HG03469 (cell line): ENCODE results near the gene EEFSEC.

ENCODE experiments used
- ATAC-seq: cut with Tn5 transposase; IDR thresholded peaks from one replicate; pipeline ENCODE4 v1.9.1; 2021; ENCODE audit warnings: mild to moderate bottlenecking, moderate library complexity, moderate number of reproducible peaks; ENCODE audit not compliant: unreplicated experiment

The EEFSEC gene

DNA sequence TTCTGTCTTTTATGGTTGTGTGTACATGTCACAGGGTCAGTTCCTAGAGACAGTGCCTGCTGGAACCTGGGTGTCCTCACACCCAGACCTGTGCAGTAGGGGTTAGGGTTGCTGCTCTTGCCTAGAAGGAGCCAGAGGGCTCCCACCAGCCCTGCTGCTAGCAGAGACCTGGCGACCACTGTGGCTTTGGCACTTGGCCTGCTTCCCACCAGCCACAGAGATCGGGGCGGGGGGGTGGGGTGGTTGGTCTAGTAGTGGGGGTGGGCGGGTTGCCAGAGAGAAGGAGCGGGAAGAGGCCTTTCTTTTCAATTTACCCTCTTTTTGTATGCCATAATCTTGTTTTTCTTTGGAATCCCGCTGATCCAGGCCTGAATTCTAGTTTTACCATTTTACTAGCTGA, 29.4 kb downstream of the EEFSEC start:
- no peak for ATAC-seq

- no peak for ATAC-seq
Measured at GRCh38 chr3:128185630-128186447, 32.6 kb downstream of the EEFSEC start.

GRCh38 chr3:128187495-128187894, 34.2 kb downstream of the EEFSEC start:
- no peak for ATAC-seq

DNA sequence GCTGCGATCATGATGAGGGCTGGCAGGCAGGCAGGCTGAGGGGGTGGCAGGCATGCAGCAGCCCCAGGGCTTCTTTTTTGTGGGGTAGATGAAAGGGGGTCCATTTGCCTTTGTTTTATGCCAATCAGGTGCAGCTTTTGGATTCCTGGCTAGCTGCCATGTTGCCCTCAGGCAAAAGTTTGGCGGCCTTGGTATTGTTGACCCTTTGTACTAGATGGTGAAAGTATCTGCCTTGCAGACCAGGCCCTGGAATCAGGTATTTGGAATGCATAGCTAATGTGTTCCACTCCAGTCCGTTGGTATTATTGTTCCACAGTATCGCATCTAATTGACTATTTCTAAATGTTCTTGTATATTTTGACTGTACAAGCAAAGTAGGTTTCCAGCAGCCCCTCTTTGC, 35.0 kb downstream of the EEFSEC start:
- no peak for ATAC-seq

- no peak for ATAC-seq
Measured at GRCh38 chr3:128188956-128189355, 35.7 kb downstream of the EEFSEC start.

- ATAC-seq: no peak
Measured at GRCh38 chr3:128190501-128190900, 37.2 kb downstream of the EEFSEC start.

DNA sequence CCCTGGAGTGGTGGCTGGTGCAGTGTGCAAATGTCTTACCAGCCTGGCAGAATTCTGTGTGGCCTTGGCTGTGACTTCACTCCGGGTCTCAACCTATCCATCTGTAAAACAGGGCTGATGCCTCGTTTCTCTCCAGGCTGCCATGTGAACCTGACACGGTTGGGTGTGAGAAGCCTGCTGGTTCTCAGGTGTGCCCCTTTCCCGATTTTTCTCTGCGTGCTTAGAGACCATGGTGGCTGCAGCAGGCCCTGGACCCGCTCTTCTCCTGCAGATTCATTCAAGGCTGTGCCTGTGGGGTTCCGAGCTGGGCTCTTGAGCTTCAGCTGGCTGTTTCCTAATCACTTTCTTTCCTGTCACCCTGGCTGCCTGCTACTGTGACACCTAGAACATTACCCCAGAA, 38.9 kb downstream of the EEFSEC start:
- ATAC-seq: no peak

DNA sequence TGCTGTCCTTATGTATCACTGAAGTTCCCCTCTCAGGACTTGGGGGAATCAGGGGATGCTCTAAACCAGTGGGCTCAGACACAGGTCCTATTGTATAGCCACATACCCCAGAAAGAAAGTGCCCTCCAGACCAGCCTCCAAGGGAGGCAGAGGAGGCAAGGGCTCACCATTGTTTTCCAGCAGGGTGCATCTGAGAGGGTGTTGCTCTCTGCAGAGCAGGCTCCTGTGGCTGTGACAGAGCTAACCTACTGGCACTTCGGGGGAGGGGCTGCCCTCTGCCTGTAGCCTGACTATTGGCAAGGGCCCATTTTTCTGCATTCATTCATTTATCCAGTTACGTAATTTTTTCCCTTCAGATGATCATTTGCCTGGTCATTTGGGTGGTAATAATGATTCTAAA, 39.9 kb downstream of the EEFSEC start:
- no peak for ATAC-seq

GRCh38 chr3:128194843-128195242, 41.6 kb downstream of the EEFSEC start:
- ATAC-seq: no peak

DNA sequence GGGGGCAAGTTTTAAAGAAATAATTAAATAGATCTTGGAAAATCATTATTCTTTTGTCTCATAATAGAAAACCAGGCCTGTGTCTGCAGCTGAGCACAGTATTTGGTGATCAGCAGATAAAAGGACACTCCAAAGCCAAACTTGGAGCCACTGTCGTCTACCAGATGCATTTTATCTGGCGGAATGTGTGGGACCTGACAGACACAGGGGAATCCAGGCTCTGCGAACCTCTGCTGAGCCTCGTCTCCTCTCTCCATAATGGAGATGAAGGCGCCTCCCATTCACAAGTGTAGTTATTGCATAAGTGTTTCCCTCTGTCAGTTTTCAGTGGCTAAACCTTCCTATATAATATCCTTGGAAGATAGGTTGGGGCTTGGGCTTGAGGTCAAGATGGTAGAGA, 42.1 kb downstream of the EEFSEC start:
- ATAC-seq: no peak

DNA sequence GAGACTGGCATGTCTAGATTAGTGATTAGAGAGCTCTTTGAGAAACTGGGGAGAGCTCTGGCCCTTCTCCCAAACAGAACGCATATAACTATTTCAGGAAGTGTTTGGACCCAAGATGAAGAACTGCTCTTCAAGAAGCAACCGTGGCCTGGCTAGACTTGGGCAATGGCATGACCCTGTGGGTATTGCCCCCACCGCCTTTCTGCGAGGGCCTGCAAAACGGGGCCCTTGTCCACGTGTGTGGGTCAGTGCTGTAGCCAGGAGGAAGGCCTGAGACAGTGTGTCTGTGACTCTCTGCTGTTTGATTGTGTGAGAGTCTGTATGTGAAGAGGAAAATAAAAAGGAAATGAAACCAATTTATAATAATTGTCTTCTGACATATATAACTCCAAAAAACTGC, 42.5 kb downstream of the EEFSEC start:
- ATAC-seq: no peak

DNA sequence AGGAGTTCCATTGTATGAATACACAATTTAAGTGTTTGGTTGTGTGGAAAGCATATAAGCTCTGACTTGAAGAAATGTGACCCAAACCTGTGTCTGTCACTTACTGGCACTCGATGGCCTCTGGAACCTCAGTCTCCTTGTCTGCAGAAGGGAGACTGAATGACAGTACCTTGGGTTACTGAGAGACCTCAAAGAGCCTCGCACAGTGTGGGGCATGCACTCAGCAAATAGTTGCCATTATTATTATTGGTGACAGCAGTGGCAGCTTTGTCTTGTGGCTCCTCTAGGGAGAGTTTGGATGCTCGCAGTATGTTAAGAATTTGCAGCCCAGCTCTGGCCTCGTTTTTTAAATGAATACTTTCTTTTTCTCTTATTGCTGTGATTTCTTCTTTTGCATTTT, 43.4 kb downstream of the EEFSEC start:
- no peak for ATAC-seq

DNA sequence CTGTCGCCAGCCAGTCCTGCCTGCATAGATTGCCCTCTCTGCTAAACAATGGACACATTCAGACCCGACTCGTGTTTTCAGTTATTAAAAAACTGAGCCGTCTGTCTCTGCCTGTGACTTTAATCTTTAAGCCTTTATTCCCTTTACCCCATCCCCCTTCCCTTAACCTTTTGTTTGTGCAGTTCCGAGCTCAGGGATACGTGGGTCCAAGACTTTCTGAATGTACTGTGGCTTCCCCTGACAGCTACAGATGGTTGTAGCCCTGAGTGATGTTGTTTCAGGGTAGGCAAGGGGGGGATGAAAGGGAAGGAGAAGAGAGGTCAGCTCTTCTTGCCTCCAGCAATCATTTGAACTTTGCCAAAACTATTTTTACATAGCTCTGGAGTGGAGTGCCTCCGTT, 44.6 kb downstream of the EEFSEC start:
- ATAC-seq: no peak

DNA sequence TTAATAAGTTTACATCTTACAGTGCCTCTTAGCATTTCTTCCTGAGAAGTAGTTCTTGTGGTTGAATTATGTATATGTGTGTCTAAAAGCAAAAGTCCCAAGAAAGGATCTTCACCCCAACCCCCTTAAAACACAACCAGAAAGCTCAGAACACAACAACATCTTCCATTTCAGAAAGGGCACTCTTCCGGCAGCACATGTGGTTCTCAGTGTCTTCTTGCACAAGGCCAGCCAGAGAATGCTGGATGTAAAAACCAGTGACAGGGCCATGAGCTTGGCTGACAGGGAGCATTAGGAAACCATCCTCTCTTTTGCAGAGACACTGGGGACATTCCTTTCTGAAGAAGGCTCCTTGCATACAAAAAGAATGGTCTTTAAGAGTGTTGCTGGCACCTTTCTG, 45.0 kb downstream of the EEFSEC start:
- ATAC-seq: no peak

- no peak for ATAC-seq
Measured at GRCh38 chr3:128199110-128199509, 45.8 kb downstream of the EEFSEC start.

DNA sequence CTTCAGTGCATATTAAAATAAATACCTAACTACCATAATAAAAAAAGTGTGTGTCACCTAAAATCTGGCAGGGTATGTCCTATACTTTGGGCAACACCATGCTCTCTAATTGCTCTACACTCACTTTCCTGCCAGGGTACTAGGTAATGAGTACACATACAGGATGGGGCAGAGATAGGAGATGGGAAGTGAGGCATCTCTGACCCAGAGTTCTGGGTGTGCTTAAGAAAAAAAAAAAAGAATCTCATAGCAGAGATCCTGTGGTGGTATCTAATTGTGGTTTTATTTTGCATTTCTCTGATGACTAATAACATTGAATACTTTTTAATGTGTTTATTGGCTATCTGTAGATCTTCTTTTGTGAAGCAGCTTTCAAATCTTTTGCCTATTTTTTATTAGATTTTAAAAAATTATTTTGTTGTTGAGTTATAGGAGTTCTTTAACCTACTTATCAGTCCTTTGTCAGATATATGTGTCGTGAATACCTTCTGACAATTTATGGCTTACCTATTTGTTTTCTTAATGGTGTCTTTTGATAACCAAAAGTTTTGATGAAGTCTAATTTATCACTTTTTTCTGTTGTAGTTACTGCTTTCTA, 48.0 kb downstream of the EEFSEC start:
- no peak for ATAC-seq

DNA sequence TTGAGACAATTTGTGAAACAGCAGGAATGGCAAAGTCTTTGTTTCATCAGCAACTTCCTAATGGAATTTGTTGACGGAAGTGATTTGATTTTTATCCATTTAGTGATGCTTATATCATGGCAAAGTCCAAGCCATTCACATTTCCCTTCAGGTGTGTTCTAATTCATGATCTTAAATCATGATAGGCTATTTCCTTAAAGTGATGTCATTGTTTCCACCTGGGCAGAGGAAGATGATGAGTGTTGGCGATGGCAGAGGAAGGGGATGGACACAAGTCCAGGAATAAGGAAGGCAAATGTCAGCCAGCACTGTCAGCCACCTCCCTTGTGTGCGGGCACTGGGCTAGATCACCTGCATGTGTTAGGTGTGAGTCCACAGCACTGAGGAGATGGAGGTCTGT, 49.9 kb downstream of the EEFSEC start:
- ATAC-seq: no peak

GRCh38 chr3:128205558-128206145, 52.4 kb downstream of the EEFSEC start:
- no peak for ATAC-seq

DNA sequence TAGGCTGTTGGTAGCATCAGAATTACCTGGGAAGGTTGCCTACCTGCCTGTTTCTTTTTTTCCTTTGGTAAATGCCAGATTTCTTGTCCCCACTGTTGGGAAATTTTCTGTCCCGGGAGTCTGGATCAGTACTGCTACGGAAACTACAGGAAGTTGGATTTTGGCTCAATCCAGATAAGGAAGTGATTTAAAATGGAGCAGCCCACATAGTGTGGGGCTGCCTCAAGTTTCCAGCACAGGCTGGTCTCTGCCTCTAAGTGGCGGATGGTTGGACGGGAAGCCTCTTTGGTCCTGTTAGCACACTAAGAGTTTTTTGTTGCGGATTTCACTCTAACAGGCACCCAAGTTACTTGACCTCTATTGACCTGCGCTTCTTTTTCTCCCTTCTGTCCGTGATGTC, 54.7 kb downstream of the EEFSEC start:
- ATAC-seq: no peak

GRCh38 chr3:128210711-128211110, 57.4 kb downstream of the EEFSEC start:
- no peak for ATAC-seq

- no peak for ATAC-seq
Measured at GRCh38 chr3:128214056-128214455, 60.8 kb downstream of the EEFSEC start.

- ATAC-seq: no peak
Measured at GRCh38 chr3:128215290-128215689, 62.0 kb downstream of the EEFSEC start.
